Eye (tissue), 1 donor: ENCODE measurements around the gene FGGY.

ENCODE experiments used
- DNase-seq: peaks from one replicate; pipeline ENCODE4 v3.0.0-alpha.2; 2015

The FGGY gene

GRCh38 chr1:59751801-59752200 is 454.9 kb downstream of the FGGY start:
- no peak for DNase-seq

- DNase-seq, result no peak
Measured at GRCh38 chr1:59752556-59753414, 455.9 kb downstream of the FGGY start.

- DNase-seq, result peak; percentile 36
Measured at GRCh38 chr1:59755069-59755685, 458.3 kb downstream of the FGGY start.

GRCh38 chr1:59757197-59757747 is 460.4 kb downstream of the FGGY start:
- DNase-seq, result no peak

GRCh38 chr1:59759156-59759925 is 462.4 kb downstream of the FGGY start:
- DNase-seq, result peak; percentile 94

GRCh38 chr1:59761443-59761842 is 464.5 kb downstream of the FGGY start:
- DNase-seq, result no peak

- no peak for DNase-seq
Measured at GRCh38 chr1:59763418-59763817, 466.5 kb downstream of the FGGY start.

- no peak for DNase-seq
Measured at GRCh38 chr1:59765011-59765730, 468.3 kb downstream of the FGGY start.

GRCh38 chr1:59766227-59766855 is 469.4 kb downstream of the FGGY start:
- DNase-seq, result peak; percentile 30

GRCh38 chr1:59767119-59767518 is 470.2 kb downstream of the FGGY start:
- peak; percentile 78 for DNase-seq

GRCh38 chr1:59768792-59769735 is 472.2 kb downstream of the FGGY start:
- DNase-seq, result peak; percentile 33

GRCh38 chr1:59769736-59770095 is 472.8 kb downstream of the FGGY start:
- DNase-seq, result peak; percentile 46

GRCh38 chr1:59771361-59771760 is 474.5 kb downstream of the FGGY start:
- DNase-seq, result no peak

- no peak for DNase-seq
Measured at GRCh38 chr1:59775480-59775879, 478.6 kb downstream of the FGGY start.

GRCh38 chr1:59776960-59777852 is 480.3 kb downstream of the FGGY start:
- DNase-seq, result no peak

- no peak for DNase-seq
Measured at GRCh38 chr1:59779949-59780348, 483.1 kb downstream of the FGGY start.

GRCh38 chr1:59788825-59789224 is 491.9 kb downstream of the FGGY start:
- no peak for DNase-seq

GRCh38 chr1:59798600-59798999 is 501.7 kb downstream of the FGGY start:
- no peak for DNase-seq

GRCh38 chr1:59803458-59804038 is 506.7 kb downstream of the FGGY start:
- no peak for DNase-seq

GRCh38 chr1:59804301-59804700 is 507.4 kb downstream of the FGGY start:
- DNase-seq, result no peak
